SK-N-SH (cell line): ENCODE measurements around the gene SFI1. TPM values are rescaled to one million over a fixed set of nuclear protein-coding genes. Genes with fewer than 3 reads are reported as not detected.

Experiments
- CHD2 ChIP-seq: fragments of 150-350 bp; IDR thresholded peaks from 2 replicates; pipeline ENCODE4 v1.6.1; 2018; ENCODE audit warnings: low read length; ENCODE audit not compliant: partially characterized antibody
- CTCF ChIP-seq: fragments of 200-600 bp; sonication (generic); IDR thresholded peaks from 2 replicates; pipeline ENCODE4 v1.6.1; 2017; ENCODE audit warnings: antibody characterized with exemption, mild to moderate bottlenecking, moderate library complexity
- ELF1 ChIP-seq: IDR thresholded peaks from 2 replicates; pipeline ENCODE4 v1.4.0; 2012
- EP300 ChIP-seq, 2 experiments: IDR thresholded peaks; 2 replicates each; pipeline versions ENCODE4 v1.4.0 to v1.6.1; 2012; ENCODE audit warnings: borderline replicate concordance in 1 of 2, low read depth in 1 of 2, low read length in 1 of 2
- EZH2phosphoT487 ChIP-seq: fragments of 200-600 bp; sonication (generic); IDR thresholded peaks from 2 replicates; pipeline ENCODE4 v1.6.1; 2017; ENCODE audit warnings: low read depth, mixed run types, mild to moderate bottlenecking, antibody characterized with exemption, moderate library complexity, borderline replicate concordance
- FOSL2 ChIP-seq: IDR thresholded peaks from 2 replicates; pipeline ENCODE4 v1.4.0; 2012; ENCODE audit warnings: low read depth, mild to moderate bottlenecking, moderate library complexity, borderline replicate concordance
- FOXJ3 ChIP-seq: sonication (generic); formaldehyde crosslinking; IDR thresholded peaks from 2 replicates; pipeline ENCODE4 v1.5.1; 2020; ENCODE audit warnings: mild to moderate bottlenecking, missing genetic modification reagents
- FOXM1 ChIP-seq: IDR thresholded peaks from 2 replicates; pipeline ENCODE4 v1.4.0; 2012; ENCODE audit warnings: low read depth, mild to moderate bottlenecking
- IRF3 ChIP-seq: fragments of 150-350 bp; IDR thresholded peaks from 2 replicates; pipeline ENCODE4 v1.6.1; 2016; ENCODE audit warnings: mild to moderate bottlenecking, low read depth, low read length
- RAD21 ChIP-seq: IDR thresholded peaks from 2 replicates; pipeline ENCODE4 v1.6.1; 2012; ENCODE audit warnings: mild to moderate bottlenecking, low read length
- RCOR1 ChIP-seq: fragments of 150-350 bp; IDR thresholded peaks from 2 replicates; pipeline ENCODE4 v1.6.1; 2017; ENCODE audit warnings: antibody characterized with exemption, low read length
- REST ChIP-seq: IDR thresholded peaks from 2 replicates; pipeline ENCODE4 v1.6.1; 2012; ENCODE audit warnings: mild to moderate bottlenecking, low read depth, low read length, moderate library complexity
- RXRA ChIP-seq: IDR thresholded peaks from 2 replicates; pipeline ENCODE4 v1.4.0; 2012; ENCODE audit warnings: low read depth, mild to moderate bottlenecking, borderline replicate concordance
- TAF1 ChIP-seq: IDR thresholded peaks from 2 replicates; pipeline ENCODE4 v1.6.1; 2012; ENCODE audit warnings: low read depth, mild to moderate bottlenecking, low read length, moderate library complexity, borderline replicate concordance
- TCF12 ChIP-seq: IDR thresholded peaks from 2 replicates; pipeline ENCODE4 v1.4.0; 2012
- TEAD4 ChIP-seq: IDR thresholded peaks from 2 replicates; pipeline ENCODE4 v1.4.0; 2012; ENCODE audit warnings: mild to moderate bottlenecking, borderline replicate concordance; ENCODE audit not compliant: insufficient read depth
- USF2 ChIP-seq: fragments of 150-350 bp; IDR thresholded peaks from 2 replicates; pipeline ENCODE4 v1.6.1; 2017; ENCODE audit warnings: antibody characterized with exemption, low read length, low read depth, borderline replicate concordance
- YY1 ChIP-seq: IDR thresholded peaks from 2 replicates; pipeline ENCODE4 v1.4.0; 2012; ENCODE audit warnings: low read depth, mild to moderate bottlenecking
- ZBTB33 ChIP-seq: IDR thresholded peaks from 2 replicates; pipeline ENCODE4 v1.4.0; 2012; ENCODE audit warnings: low read depth, borderline replicate concordance
- polyA plus RNA-seq, 3 experiments: library from polyadenylated mRNA; depleted of rRNA; stranded (reverse); fragments of >200 nt; gene quantifications; 2 replicates each; pipeline ENCODE4 v1.2.3, GENCODE V29; 2012

Gene SFI1
- polyA plus RNA-seq, 1 of the 3 experiments (the other 2 are of a cell fraction): 24.7 TPM

- TF ChIP-seq REST: 0 out of 2 replicates have a peak, but pooled peaks have one; percentile 2
- TF ChIP-seq IRF3: no peak
- TF ChIP-seq ZBTB33: no peak
- no peak for TF ChIP-seq USF2
- TF ChIP-seq FOSL2: no peak
- TF ChIP-seq RCOR1: no peak
- no peak for TF ChIP-seq EP300 (IDR thresholded peaks at IDR 0.05; ENCODE audit: borderline replicate concordance in 1 of 2, low read depth in 1 of 2, low read length in 1 of 2)
- no peak for TF ChIP-seq RAD21
- peak; percentile 11; the same call in 1 of the 2 replicates for TF ChIP-seq ELF1
- no peak for TF ChIP-seq FOXM1
- peak; percentile 69; the same call in 1 of the 2 replicates for TF ChIP-seq TAF1
- TF ChIP-seq CHD2: no peak
- no peak for TF ChIP-seq EZH2phosphoT487
- no peak for TF ChIP-seq CTCF
- TF ChIP-seq YY1: peak; percentile 63; the same call in 1 of the 2 replicates
- TF ChIP-seq FOXJ3: no peak
- peak; percentile 38; the same call in 1 of the 2 replicates for TF ChIP-seq TCF12
- TF ChIP-seq TEAD4: no peak
- TF ChIP-seq RXRA: no peak
Measured at GRCh38 chr22:31489632-31490495, 6.5 kb upstream of the SFI1 start, which contains the start of gene EIF4ENIF1 (continued).
